Neuronal stem cell (in vitro differentiated cells): ENCODE data around the gene NUDT12.

Experiments used
- DNase-seq: peaks from one replicate; pipeline ENCODE4 v3.0.0-alpha.2; 2013; ENCODE audit warnings: low spot score
- H2AFZ ChIP-seq: one replicate; pipeline ENCODE4 v1.6.1; 2013; ENCODE audit warnings: mild to moderate bottlenecking, low read length, inconsistent platforms
- H2AK5ac ChIP-seq: 2 replicates; pipeline ENCODE4 v1.6.1; 2013; ENCODE audit warnings: low read depth, mild to moderate bottlenecking, inconsistent platforms, low read length, moderate library complexity, mixed read lengths
- H2BK120ac ChIP-seq: 2 replicates; pipeline ENCODE4 v1.6.1; 2013; ENCODE audit warnings: low read depth, mild to moderate bottlenecking, inconsistent platforms, low read length, moderate library complexity, mixed read lengths
- H2BK12ac ChIP-seq: one replicate; pipeline ENCODE4 v1.6.1; 2013; ENCODE audit warnings: low read length, inconsistent platforms
- H2BK15ac ChIP-seq: 2 replicates; pipeline ENCODE4 v1.6.1; 2013; ENCODE audit warnings: mild to moderate bottlenecking, low read length, inconsistent platforms, mixed read lengths
- H2BK5ac ChIP-seq: one replicate; pipeline ENCODE4 v1.6.1; 2013; ENCODE audit warnings: inconsistent platforms, mild to moderate bottlenecking, low read length, moderate library complexity
- H3K14ac ChIP-seq: one replicate; pipeline ENCODE4 v1.6.1; 2013; ENCODE audit warnings: low read length, inconsistent platforms
- H3K18ac ChIP-seq: 2 replicates; pipeline ENCODE4 v1.6.1; 2013; ENCODE audit warnings: low read length, inconsistent platforms
- H3K23ac ChIP-seq: 2 replicates; pipeline ENCODE4 v1.6.1; 2013; ENCODE audit warnings: low read depth, mild to moderate bottlenecking, mixed read lengths, low read length, inconsistent platforms; ENCODE audit not compliant: poor library complexity
- H3K27ac ChIP-seq: replicated peaks from 3 replicates; pipeline ENCODE4 v1.5.1; 2013; ENCODE audit warnings: low read length, inconsistent platforms
- H3K27me3 ChIP-seq, 3 experiments: 2 replicates each; pipeline ENCODE4 v1.6.1; 2013; ENCODE audit warnings: low read length in 3 of 3, mild to moderate bottlenecking in 2 of 3, inconsistent platforms in 1 of 3, low read depth in 1 of 3, mixed read lengths in 1 of 3, moderate library complexity in 1 of 3; ENCODE audit not compliant: control insufficient read depth in 3 of 3, insufficient read depth in 3 of 3
- H3K36me3 ChIP-seq, 2 donors: replicated peaks in 1 of 2; 2 replicates each; pipeline ENCODE4 v1.6.1; 2013; ENCODE audit warnings: low read length in 2 of 2; ENCODE audit not compliant: control insufficient read depth in 2 of 2, insufficient read depth in 2 of 2
- H3K4ac ChIP-seq: 2 replicates; pipeline ENCODE4 v1.6.1; 2013; ENCODE audit warnings: inconsistent platforms, mild to moderate bottlenecking, low read length, moderate library complexity
- H3K4me1 ChIP-seq, 2 donors: 1 replicate in 1 of 2; 2 replicates in 1 of 2; pipeline ENCODE4 v1.6.1; 2013; ENCODE audit warnings: low read length in 2 of 2, low read depth in 1 of 2; ENCODE audit not compliant: control insufficient read depth in 2 of 2, insufficient read depth in 1 of 2
- H3K4me2 ChIP-seq: one replicate; pipeline ENCODE4 v1.6.1; 2013; ENCODE audit warnings: mild to moderate bottlenecking, low read length, inconsistent platforms; ENCODE audit not compliant: insufficient read depth, poor library complexity, severe bottlenecking
- H3K4me3 ChIP-seq, 2 donors: 2 replicates each; pipeline ENCODE4 v1.5.1; 2013; ENCODE audit warnings: low read length in 2 of 2, mild to moderate bottlenecking in 2 of 2, inconsistent platforms in 1 of 2, moderate library complexity in 1 of 2
- H3K79me1 ChIP-seq: one replicate; pipeline ENCODE4 v1.6.1; 2013; ENCODE audit warnings: low read depth, mild to moderate bottlenecking, inconsistent platforms, low read length, moderate library complexity
- H3K9ac ChIP-seq: one replicate; pipeline ENCODE4 v1.6.1; 2013; ENCODE audit warnings: mild to moderate bottlenecking, low read depth, low read length, inconsistent platforms; ENCODE audit not compliant: poor library complexity
- H3K9me3 ChIP-seq, 2 donors: replicated peaks in 1 of 2; 2 replicates each; pipeline versions ENCODE3 to v1.6.1; 2013; ENCODE audit warnings: low read length in 2 of 2, mild to moderate bottlenecking in 2 of 2, inconsistent platforms in 1 of 2, low read depth in 1 of 2, mixed read lengths in 1 of 2, moderate library complexity in 1 of 2; ENCODE audit not compliant: control insufficient read depth in 2 of 2, insufficient read depth in 1 of 2
- H4K8ac ChIP-seq: one replicate; pipeline ENCODE4 v1.6.1; 2013; ENCODE audit warnings: low read depth, mild to moderate bottlenecking, inconsistent platforms, low read length, moderate library complexity
- H4K91ac ChIP-seq: one replicate; pipeline ENCODE4 v1.6.1; 2013; ENCODE audit warnings: low read length, low read depth, mild to moderate bottlenecking, inconsistent platforms; ENCODE audit not compliant: poor library complexity
- WGBS, 2 donors: extraction: QIAGEN DNeasy Blood & Tissue Kit; methylation state at CpG; one replicate each; pipeline ENCODE4 v1.1.7; 2013; ENCODE audit warnings: missing lambda C conversion rate in 2 of 2, mixed read lengths in 1 of 2; ENCODE audit not compliant: insufficient read length in 2 of 2, insufficient replicate concordance in 1 of 2; ENCODE audit errors: extremely low coverage in 2 of 2; 5-methylcytosine and 5-hydroxymethylcytosine counted together

NUDT12 gene

GRCh38 chr5:103573411-103573810, 10.8 kb upstream of the NUDT12 start:
- Histone ChIP-seq H4K91ac (no peak overlapping the region), H3K27ac (no peak overlapping the region), H4K8ac (no peak overlapping the region), H3K18ac (no peak overlapping the region), H3K4ac (no peak overlapping the region), H3K9me3 (peaks cover 0 to 2% of the 10 kb centered on the region in 2 donors), H3K4me1 (no peaks in the 10 kb centered on the region), H2BK12ac (no peak overlapping the region), H3K9ac (no peak overlapping the region), H3K79me1 (no peaks in the 10 kb centered on the region), H3K23ac (no peak overlapping the region), H2BK120ac (no peak overlapping the region), H3K14ac (no peak overlapping the region), H2BK5ac (no peak overlapping the region), H3K27me3 (no peaks in the 10 kb centered on the region), H3K4me3 (no peak overlapping the region), H3K4me2 (no peak overlapping the region), H2AFZ (peak overlapping the region; percentile 23), H2AK5ac (no peak overlapping the region), H2BK15ac (no peak overlapping the region), H3K36me3 (no peaks in the 10 kb centered on the region)
- no peak for DNase-seq
- no CpG with 5 or more reads among the region's 3 CpGs for WGBS, 2 donors

GRCh38 chr5:103572454-103572853, 9.9 kb upstream of the NUDT12 start:
- no peak overlapping the region for H3K4ac ChIP-seq
- H3K27ac ChIP-seq: no peak overlapping the region
- H4K91ac ChIP-seq: no peak overlapping the region
- H3K14ac ChIP-seq: no peak overlapping the region
- H3K36me3 ChIP-seq: no peaks in the 10 kb centered on the region
- H3K18ac ChIP-seq: no peak overlapping the region
- H2BK5ac ChIP-seq: no peak overlapping the region
- H3K9ac ChIP-seq: no peak overlapping the region
- H2BK12ac ChIP-seq: no peak overlapping the region
- no peak overlapping the region for H2BK15ac ChIP-seq
- H3K9me3 ChIP-seq: peaks cover 0 to 2% of the 10 kb centered on the region in 2 donors
- H3K27me3 ChIP-seq: no peaks in the 10 kb centered on the region
- no peak overlapping the region for H3K4me2 ChIP-seq
- DNase-seq: no peak
- no CpG with 5 or more reads among the region's 5 CpGs for WGBS, 2 donors
- H2AK5ac ChIP-seq: no peak overlapping the region
- no peak overlapping the region for H3K4me3 ChIP-seq
- no peaks in the 10 kb centered on the region for H3K79me1 ChIP-seq
- H3K23ac ChIP-seq: no peak overlapping the region
- no peak overlapping the region for H2BK120ac ChIP-seq
- H3K4me1 ChIP-seq: no peaks in the 10 kb centered on the region
- no peak overlapping the region for H4K8ac ChIP-seq
- no peak overlapping the region for H2AFZ ChIP-seq

DNA sequence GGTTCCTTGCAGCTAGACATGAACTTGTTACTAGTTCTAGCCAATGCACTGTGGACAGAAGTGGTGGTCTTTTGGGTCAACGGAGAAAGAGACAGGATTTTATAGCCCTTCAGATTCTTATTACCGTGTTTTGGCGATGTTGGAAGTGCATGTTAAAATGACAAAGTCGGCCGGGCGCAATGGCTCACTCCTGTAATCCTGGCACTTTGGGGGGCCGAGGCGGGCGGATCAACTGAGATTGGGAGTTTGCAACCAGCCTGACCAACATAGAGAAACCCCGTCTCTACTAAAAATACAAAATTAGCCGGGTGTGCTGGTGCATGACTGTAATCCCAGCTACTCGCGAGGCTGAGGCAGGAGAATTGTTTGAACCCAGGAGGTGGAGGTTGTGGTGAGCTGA, 9.1 kb upstream of the NUDT12 start:
- no peak overlapping the region for H4K91ac ChIP-seq
- H3K4me3 ChIP-seq: no peak overlapping the region
- no peak overlapping the region for H4K8ac ChIP-seq
- no CpG with 5 or more reads among the region's 13 CpGs for WGBS, 2 donors
- DNase-seq: no peak
- H3K79me1 ChIP-seq: no peaks in the 10 kb centered on the region
- H2AK5ac ChIP-seq: no peak overlapping the region
- H3K9ac ChIP-seq: no peak overlapping the region
- H3K23ac ChIP-seq: no peak overlapping the region
- no peaks in the 10 kb centered on the region for H3K4me1 ChIP-seq
- H3K4ac ChIP-seq: no peak overlapping the region
- H3K9me3 ChIP-seq: peaks cover 0 to 2% of the 10 kb centered on the region in 2 donors
- no peak overlapping the region for H2BK15ac ChIP-seq
- no peaks in the 10 kb centered on the region for H3K27me3 ChIP-seq
- no peak overlapping the region for H3K27ac ChIP-seq
- no peak overlapping the region for H3K4me2 ChIP-seq
- no peak overlapping the region for H2BK5ac ChIP-seq
- H2BK12ac ChIP-seq: no peak overlapping the region
- H3K18ac ChIP-seq: no peak overlapping the region
- H3K36me3 ChIP-seq: no peaks in the 10 kb centered on the region
- H3K14ac ChIP-seq: no peak overlapping the region
- no peak overlapping the region for H2BK120ac ChIP-seq
- no peak overlapping the region for H2AFZ ChIP-seq

DNA sequence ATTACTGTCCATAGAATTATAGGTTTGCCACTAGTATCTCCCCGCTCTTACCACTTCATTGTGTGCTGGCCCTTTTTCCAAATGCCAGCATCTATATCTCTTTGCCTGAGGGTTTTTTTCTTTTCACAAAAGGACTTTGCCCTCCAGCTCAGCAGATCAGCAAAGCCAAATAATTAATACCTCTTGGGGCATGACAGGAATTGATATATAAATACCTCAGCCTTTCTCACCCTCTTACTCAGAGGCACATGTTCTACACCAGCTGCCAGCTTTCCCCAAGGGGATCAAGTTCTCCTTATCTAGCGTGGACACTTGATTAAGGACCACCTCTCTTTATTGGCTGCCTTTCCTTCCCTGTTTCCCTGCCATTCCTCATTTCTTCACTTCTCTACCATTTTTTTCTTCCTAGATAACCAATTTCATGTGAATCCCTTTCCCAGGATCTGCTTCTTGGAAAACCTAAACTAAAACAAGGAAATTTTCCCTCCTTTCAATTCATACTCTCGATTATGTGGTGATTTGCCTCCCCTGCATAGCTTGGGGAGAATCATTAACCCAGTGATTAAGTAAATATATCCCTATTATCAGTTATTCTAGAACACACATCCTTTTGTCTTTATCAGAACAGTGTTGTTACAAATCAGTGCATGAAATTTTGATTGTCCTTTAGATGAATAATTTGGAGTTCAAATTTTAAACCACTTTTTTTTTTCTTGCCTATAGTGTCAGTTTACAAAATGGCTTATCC, 6.9 kb upstream of the NUDT12 start:
- Histone ChIP-seq H2BK5ac (no peak overlapping the region), H2BK12ac (no peak overlapping the region), H3K36me3 (no peaks in the 10 kb centered on the region), H3K18ac (no peak overlapping the region), H3K9me3 (peaks cover 0 to 2% of the 10 kb centered on the region in 2 donors), H3K9ac (no peak overlapping the region), H3K4me2 (no peak overlapping the region), H2AK5ac (no peak overlapping the region), H4K91ac (no peak overlapping the region), H3K27ac (no peak overlapping the region), H3K79me1 (no peaks in the 10 kb centered on the region), H2BK120ac (no peak overlapping the region), H4K8ac (no peak overlapping the region), H3K27me3 (no peaks in the 10 kb centered on the region), H3K23ac (no peak overlapping the region), H3K4me3 (no peak overlapping the region), H2AFZ (no peak overlapping the region), H3K4me1 (no peaks in the 10 kb centered on the region), H3K4ac (no peak overlapping the region), H3K14ac (no peak overlapping the region), H2BK15ac (no peak overlapping the region)
- WGBS, 2 donors: no CpG with 5 or more reads among the region's 3 CpGs
- DNase-seq: no peak
